D721Med (cell line): ENCODE data around the gene VSTM4.

Source experiments
- DNase-seq: peaks from one replicate; pipeline ENCODE4 v3.0.0; 2011; ENCODE audit warnings: low spot score; ENCODE audit not compliant: insufficient read length
- FAIRE-seq: peaks from 2 replicates; lab custom pipeline; 2011; peaks lifted over from hg19 to GRCh38; lab: Jason Lieb, UNC
- TF ChIP-seq, protein P1 (sequence below): IDR thresholded peaks from 2 replicates; pipeline ENCODE4 v1.5.1; 2012; ENCODE audit warnings: mild to moderate bottlenecking, control low read depth; ENCODE audit not compliant: insufficient read depth; ENCODE audit errors: missing control alignments

Gene VSTM4

DNA sequence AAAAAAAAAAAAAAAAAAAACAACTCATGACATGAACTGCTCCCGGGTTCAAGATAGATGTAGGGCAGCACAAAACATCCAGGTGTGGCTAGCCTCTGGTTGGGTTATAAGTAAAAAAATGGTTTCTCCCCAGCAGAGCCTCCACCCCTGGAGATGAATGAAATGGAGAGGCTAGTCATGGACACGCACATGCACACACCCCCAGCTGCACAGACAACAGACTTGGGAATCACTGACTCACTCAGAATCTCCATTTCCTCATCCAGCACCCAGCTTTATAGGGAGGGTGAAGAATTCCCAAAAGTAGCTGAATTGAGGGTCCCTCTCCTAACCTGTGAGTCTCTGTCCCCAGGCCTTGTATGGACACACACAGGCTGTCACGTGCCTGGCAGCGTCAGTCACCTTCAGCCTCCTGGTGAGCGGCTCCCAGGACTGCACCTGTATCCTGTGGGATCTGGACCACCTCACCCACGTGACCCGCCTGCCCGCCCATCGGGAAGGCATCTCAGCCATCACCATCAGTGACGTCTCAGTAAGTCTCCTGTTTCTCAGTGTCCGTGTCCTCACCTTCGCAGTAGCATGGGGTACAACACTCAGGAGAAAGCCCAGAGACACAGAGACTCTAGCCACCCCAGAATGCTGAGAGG is 140.7 kb downstream of the VSTM4 start:
- DNase-seq = no peak
- no peak for FAIRE-seq
- TF ChIP-seq, protein P1, sequence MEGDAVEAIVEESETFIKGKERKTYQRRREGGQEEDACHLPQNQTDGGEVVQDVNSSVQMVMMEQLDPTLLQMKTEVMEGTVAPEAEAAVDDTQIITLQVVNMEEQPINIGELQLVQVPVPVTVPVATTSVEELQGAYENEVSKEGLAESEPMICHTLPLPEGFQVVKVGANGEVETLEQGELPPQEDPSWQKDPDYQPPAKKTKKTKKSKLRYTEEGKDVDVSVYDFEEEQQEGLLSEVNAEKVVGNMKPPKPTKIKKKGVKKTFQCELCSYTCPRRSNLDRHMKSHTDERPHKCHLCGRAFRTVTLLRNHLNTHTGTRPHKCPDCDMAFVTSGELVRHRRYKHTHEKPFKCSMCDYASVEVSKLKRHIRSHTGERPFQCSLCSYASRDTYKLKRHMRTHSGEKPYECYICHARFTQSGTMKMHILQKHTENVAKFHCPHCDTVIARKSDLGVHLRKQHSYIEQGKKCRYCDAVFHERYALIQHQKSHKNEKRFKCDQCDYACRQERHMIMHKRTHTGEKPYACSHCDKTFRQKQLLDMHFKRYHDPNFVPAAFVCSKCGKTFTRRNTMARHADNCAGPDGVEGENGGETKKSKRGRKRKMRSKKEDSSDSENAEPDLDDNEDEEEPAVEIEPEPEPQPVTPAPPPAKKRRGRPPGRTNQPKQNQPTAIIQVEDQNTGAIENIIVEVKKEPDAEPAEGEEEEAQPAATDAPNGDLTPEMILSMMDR = no peak

DNA sequence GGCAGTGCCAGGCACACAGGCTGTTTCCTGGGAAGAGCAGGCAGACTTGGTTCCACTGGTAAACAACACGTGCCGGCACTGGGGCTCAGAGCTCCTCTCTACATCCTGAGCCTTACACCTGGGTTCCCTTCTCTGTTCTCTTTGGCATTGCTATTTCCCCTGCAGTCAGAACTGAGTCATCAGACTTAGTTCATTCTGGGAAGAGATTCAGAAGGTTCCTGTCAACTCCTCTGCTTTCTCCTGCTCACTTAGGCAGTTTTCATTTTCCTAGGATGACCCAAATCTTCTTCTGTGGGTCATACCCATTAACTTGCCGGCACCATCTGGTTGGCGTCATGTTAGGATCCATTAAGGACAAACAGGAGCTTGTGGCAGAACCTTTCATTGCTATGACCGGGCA is 142.3 kb downstream of the VSTM4 start:
- DNase-seq (no peak), FAIRE-seq (no peak)
- TF ChIP-seq, protein P1 = no peak

GRCh38 chr10:48970654-48971053 is 144.7 kb downstream of the VSTM4 start:
- FAIRE-seq = no peak
- TF ChIP-seq, protein P1 = no peak
- no peak for DNase-seq

GRCh38 chr10:48970046-48970445 is 145.3 kb downstream of the VSTM4 start:
- TF ChIP-seq, protein P1 = no peak
- DNase-seq (no peak), FAIRE-seq (no peak)

DNA sequence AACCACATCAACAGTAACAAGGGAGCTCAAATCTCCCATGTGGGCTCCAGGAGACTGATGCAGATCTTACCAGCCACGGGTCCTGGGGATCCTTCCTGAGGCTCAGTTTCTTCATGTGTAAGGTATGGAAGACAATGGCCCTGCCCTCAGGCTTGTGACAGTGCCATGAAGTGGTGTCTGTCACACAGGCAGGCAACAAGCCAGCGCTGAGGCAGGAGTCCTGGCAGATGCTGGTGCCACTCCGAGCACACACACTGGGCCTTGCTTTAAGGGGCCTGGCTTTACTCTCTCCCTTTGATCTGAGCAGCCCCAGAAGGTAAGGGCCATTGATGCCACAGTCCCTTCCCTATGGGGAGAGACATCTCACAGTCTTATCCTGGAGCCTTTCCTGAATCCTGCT is 147.3 kb downstream of the VSTM4 start:
- DNase-seq (no peak), FAIRE-seq (no peak)
- TF ChIP-seq, protein P1 = no peak

DNA sequence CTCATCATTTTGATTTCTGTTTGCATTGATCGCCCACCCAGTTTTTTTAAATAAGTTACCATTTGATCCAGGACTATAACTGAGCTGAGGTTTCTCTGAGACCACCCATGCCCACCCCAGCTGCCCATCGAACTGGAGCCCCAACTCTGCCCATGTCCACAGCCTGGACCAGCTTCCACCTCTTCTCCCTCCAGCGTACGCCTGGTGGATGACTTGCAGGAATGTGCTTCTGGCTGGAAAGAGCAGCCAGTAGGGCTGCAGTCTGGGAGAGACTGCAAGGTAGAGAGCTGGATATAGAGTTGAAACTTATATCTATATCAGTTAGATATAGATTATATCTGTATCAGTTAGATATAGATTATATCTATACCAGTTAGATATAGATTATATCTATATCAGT is 149.9 kb downstream of the VSTM4 start:
- FAIRE-seq (no peak), DNase-seq (no peak)
- TF ChIP-seq, protein P1 = no peak
